Panc1 (cell line): Measurements from ENCODE around the gene DDX39B. TPM values are rescaled to one million over a fixed set of nuclear protein-coding genes. Genes with fewer than 3 reads are reported as not detected.

Source experiments
- ATAC-seq: fragments of 200-7000 bp; cut with Tn5 transposase; 2 replicates; pipeline ENCODE4 v1.9.1; 2020; ENCODE audit warnings: mild to moderate bottlenecking, moderate library complexity
- BruUV-seq: library from RNA; stranded (reverse); fragments of 400-500 nt; replicated peaks from 2 replicates; lab custom pipeline; 2021; lab: Mats Ljungman, UMichigan
- CTCF ChIA-PET: fragments of 300-600 bp; sonication (Branson Sonifier 250); formaldehyde crosslinking; loops from one replicate; lab custom pipeline; 2022; ENCODE audit warnings: antibody characterized with exemption; lab: Charles Lee
- POLR2A ChIA-PET: fragments of 300-600 bp; sonication (Branson Sonifier 250); formaldehyde crosslinking; loops from one replicate; lab custom pipeline; 2022; ENCODE audit warnings: antibody characterized with exemption; lab: Charles Lee
- DNase-seq: peaks from one replicate; pipeline ENCODE4 v3.0.0-alpha.2; 2010; ENCODE audit warnings: low read depth, low spot score
- H3K27ac ChIP-seq: 2 replicates; pipeline ENCODE4 v1.5.1; 2011; ENCODE audit warnings: mild to moderate bottlenecking, low read length, inconsistent platforms
- H3K27me3 ChIP-seq: fragments of 200-500 bp; sonication (Bioruptor generic); 2 replicates; pipeline ENCODE4 v1.6.0; 2014; ENCODE audit warnings: low read length, inconsistent platforms; ENCODE audit not compliant: control insufficient read depth, insufficient read depth
- H3K36me3 ChIP-seq: fragments of 200-500 bp; sonication (Bioruptor generic); 2 replicates; pipeline ENCODE4 v1.5.1; 2014; ENCODE audit warnings: inconsistent platforms, mild to moderate bottlenecking, low read length, moderate library complexity; ENCODE audit not compliant: control insufficient read depth, insufficient read depth
- H3K4me1 ChIP-seq: 2 replicates; pipeline ENCODE4 v1.5.1; 2011; ENCODE audit warnings: inconsistent platforms, mild to moderate bottlenecking, low read length, moderate library complexity; ENCODE audit not compliant: control insufficient read depth, insufficient read depth
- H3K4me3 ChIP-seq, 2 experiments: 2 replicates each; pipeline ENCODE4 v1.5.1; 2011 to 2012; ENCODE audit warnings: low read depth in 2 of 2, low read length in 2 of 2, mild to moderate bottlenecking in 2 of 2, inconsistent platforms in 1 of 2, moderate library complexity in 1 of 2
- H3K9me3 ChIP-seq: fragments of 200-500 bp; sonication (Bioruptor generic); 2 replicates; pipeline ENCODE4 v1.5.1; 2014; ENCODE audit warnings: low read depth, mild to moderate bottlenecking, inconsistent platforms, low read length, moderate library complexity; ENCODE audit not compliant: control insufficient read depth, insufficient read depth
- POLR2AphosphoS5 ChIP-seq: IDR thresholded peaks from 2 replicates; pipeline ENCODE4 v1.6.1; 2012; ENCODE audit warnings: mild to moderate bottlenecking, low read depth, low read length, moderate library complexity
- SIN3A ChIP-seq: IDR thresholded peaks from 2 replicates; pipeline ENCODE4 v1.6.1; 2012; ENCODE audit warnings: low read depth, mild to moderate bottlenecking, low read length, moderate library complexity, borderline replicate concordance; ENCODE audit not compliant: insufficient read depth
- TCF7L2 ChIP-seq: IDR thresholded peaks from 2 replicates; pipeline ENCODE4 v1.6.1; 2011; ENCODE audit warnings: mild to moderate bottlenecking, low read depth, low read length, inconsistent platforms
- in situ Hi-C: cut with HindIII; loops from 2 replicates; pipeline ENCODE4 v1.10.0; 2016; ENCODE audit warnings: low sequenced_read_pairs, low pct_unique_long_range_greater_than_20kb
- intact Hi-C: fragments of 100-400 bp; cut with micrococcal nuclease; formaldehyde crosslinking; loops from one replicate; pipeline ENCODE4 v1.10.0; 2022; ENCODE audit not compliant: unreplicated experiment
- total RNA-seq: library from RNA; stranded (reverse); gene quantifications from one replicate; pipeline ENCODE4 v1.2.1, GENCODE V29; 2021; ENCODE audit not compliant: unreplicated experiment
- TF ChIP-seq, protein P1 (sequence below): fragments of 450-650 bp; IDR thresholded peaks from 2 replicates; pipeline ENCODE4 v1.5.1; 2017; ENCODE audit warnings: mild to moderate bottlenecking
- TF ChIP-seq, protein P2 (sequence below), 2 experiments: IDR thresholded peaks; 2 replicates each; pipeline ENCODE4 v1.6.1; 2011 to 2012; ENCODE audit warnings: low read depth in 2 of 2, control low read depth in 1 of 2, low read length in 1 of 2, mild to moderate bottlenecking in 1 of 2, moderate library complexity in 1 of 2; ENCODE audit not compliant: insufficient read depth in 1 of 2

DDX39B gene
- total RNA-seq, 1 experiment from 2014 or later: 401 TPM

DNA sequence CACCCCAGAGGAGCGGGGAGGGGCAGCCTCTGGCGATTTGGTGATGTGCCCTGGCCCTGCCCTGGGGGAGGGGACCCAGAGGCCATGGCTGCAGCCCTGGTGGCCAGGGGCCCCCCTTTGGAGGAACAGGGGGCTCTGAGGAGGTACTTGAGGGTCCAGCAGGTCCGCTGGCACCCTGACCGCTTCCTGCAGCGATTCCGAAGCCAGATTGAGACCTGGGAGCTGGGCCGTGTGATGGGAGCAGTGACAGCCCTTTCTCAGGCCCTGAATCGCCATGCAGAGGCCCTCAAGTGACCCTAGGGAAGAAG, 16.5 kb upstream of the DDX39B start:
- Histone ChIP-seq H3K4me3 (no peak overlapping the region), H3K36me3 (peaks cover 10% of the 10 kb centered on the region), H3K27ac (no peak overlapping the region), H3K9me3 (no peaks in the 10 kb centered on the region), H3K27me3 (no peaks in the 10 kb centered on the region), H3K4me1 (peaks cover 13% of the 10 kb centered on the region)
- ATAC-seq (no peak), DNase-seq (no peak)
- CTCF ChIA-PET: no interaction called here
- no TSS peak for BruUV-seq
- intact Hi-C loops (no loop called here), in situ Hi-C loops (no loop called here)
- POLR2A ChIA-PET: interaction anchor here (0.8 kb wide), 1 partner anchor 59 kb away, joined by 6 read pairs; no protein-coding TSS in a partner anchor
- TF ChIP-seq SIN3A (no peak), TCF7L2 (no peak), POLR2AphosphoS5 (no peak)
- TF ChIP-seq, protein P1, sequence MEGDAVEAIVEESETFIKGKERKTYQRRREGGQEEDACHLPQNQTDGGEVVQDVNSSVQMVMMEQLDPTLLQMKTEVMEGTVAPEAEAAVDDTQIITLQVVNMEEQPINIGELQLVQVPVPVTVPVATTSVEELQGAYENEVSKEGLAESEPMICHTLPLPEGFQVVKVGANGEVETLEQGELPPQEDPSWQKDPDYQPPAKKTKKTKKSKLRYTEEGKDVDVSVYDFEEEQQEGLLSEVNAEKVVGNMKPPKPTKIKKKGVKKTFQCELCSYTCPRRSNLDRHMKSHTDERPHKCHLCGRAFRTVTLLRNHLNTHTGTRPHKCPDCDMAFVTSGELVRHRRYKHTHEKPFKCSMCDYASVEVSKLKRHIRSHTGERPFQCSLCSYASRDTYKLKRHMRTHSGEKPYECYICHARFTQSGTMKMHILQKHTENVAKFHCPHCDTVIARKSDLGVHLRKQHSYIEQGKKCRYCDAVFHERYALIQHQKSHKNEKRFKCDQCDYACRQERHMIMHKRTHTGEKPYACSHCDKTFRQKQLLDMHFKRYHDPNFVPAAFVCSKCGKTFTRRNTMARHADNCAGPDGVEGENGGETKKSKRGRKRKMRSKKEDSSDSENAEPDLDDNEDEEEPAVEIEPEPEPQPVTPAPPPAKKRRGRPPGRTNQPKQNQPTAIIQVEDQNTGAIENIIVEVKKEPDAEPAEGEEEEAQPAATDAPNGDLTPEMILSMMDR: no peak
- TF ChIP-seq, protein P2, sequence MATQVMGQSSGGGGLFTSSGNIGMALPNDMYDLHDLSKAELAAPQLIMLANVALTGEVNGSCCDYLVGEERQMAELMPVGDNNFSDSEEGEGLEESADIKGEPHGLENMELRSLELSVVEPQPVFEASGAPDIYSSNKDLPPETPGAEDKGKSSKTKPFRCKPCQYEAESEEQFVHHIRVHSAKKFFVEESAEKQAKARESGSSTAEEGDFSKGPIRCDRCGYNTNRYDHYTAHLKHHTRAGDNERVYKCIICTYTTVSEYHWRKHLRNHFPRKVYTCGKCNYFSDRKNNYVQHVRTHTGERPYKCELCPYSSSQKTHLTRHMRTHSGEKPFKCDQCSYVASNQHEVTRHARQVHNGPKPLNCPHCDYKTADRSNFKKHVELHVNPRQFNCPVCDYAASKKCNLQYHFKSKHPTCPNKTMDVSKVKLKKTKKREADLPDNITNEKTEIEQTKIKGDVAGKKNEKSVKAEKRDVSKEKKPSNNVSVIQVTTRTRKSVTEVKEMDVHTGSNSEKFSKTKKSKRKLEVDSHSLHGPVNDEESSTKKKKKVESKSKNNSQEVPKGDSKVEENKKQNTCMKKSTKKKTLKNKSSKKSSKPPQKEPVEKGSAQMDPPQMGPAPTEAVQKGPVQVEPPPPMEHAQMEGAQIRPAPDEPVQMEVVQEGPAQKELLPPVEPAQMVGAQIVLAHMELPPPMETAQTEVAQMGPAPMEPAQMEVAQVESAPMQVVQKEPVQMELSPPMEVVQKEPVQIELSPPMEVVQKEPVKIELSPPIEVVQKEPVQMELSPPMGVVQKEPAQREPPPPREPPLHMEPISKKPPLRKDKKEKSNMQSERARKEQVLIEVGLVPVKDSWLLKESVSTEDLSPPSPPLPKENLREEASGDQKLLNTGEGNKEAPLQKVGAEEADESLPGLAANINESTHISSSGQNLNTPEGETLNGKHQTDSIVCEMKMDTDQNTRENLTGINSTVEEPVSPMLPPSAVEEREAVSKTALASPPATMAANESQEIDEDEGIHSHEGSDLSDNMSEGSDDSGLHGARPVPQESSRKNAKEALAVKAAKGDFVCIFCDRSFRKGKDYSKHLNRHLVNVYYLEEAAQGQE (IDR thresholded peaks at IDR 0.05; ENCODE audit: insufficient read depth in 1 of 2, low read depth in 2 of 2, low read length in 1 of 2): no peak

DNA sequence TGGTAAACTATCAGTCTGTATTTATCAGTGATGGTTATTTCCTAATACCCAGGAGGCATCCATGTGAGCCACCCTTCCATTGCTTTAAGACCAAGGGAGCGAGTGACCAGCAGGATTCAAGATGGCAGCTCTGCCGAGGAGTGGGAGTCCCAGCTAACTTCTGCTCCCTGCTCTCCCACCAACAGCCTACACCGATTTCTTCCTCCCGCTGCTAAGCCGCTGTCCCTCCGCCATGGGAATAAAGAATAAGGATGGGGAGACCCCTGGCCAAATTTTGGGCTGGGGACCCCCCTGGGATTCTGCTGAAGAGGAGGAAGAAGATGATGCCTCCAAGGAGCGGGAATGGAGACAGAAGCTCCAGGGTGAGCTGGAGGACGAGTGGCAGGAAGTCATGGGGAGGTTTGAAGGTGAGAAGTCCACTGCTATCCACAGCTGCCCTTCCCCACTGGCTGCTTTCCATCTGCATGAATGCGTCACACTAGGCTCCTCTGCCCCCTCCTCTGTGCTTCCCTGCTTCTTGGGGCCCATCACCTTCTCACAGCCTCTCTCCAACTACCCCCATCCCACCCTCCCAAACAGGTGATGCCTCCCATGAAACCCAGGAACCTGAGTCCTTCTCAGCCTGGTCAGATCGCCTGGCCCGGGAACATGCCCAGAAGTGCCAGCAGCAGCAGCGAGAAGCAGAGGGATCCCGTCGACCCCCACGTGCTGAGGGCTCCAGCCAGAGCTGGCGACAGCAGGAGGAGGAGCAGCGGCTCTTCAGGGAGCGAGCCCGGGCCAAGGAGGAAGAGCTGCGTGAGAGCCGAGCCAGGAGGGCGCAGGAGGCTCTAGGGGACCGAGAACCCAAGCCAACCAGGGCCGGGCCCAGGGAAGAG, 15.9 kb upstream of the DDX39B start:
- no TSS peak for BruUV-seq
- POLR2A ChIA-PET: interaction anchor here (0.8 to 0.9 kb wide), 2 partner anchors 30 to 59 kb away, joined by 4 to 6 read pairs; no protein-coding TSS in a partner anchor
- no peak for TF ChIP-seq POLR2AphosphoS5
- TF ChIP-seq, protein P1: no peak
- TF ChIP-seq TCF7L2: no peak
- TF ChIP-seq SIN3A: no peak
- TF ChIP-seq, protein P2 (IDR thresholded peaks at IDR 0.05; ENCODE audit: insufficient read depth in 1 of 2, low read depth in 2 of 2, low read length in 1 of 2): no peak

More for the DNA sequence above, 15.9 kb upstream of the DDX39B start:
- ATAC-seq (no peak), DNase-seq (no peak)
- Histone ChIP-seq H3K27ac (no peak overlapping the region), H3K36me3 (peaks cover 10% of the 10 kb centered on the region), H3K27me3 (no peaks in the 10 kb centered on the region), H3K9me3 (no peaks in the 10 kb centered on the region), H3K4me1 (peaks cover 13% of the 10 kb centered on the region), H3K4me3 (no peak overlapping the region)
- CTCF ChIA-PET: no interaction called here
- in situ Hi-C loops (no loop called here), intact Hi-C loops (no loop called here)
